ENCODE data around the gene LAX1. TPM values are rescaled to one million over a fixed set of nuclear protein-coding genes. Genes with fewer than 3 reads are reported as not detected.

LAX1 gene
- total and polyA plus RNA-seq, 10 of the 15 experiments (the other 5 are each of a cell fraction or from before 2014, with no cell fraction given), result 2.1 to 15.0 (median 9.0) TPM

DNA sequence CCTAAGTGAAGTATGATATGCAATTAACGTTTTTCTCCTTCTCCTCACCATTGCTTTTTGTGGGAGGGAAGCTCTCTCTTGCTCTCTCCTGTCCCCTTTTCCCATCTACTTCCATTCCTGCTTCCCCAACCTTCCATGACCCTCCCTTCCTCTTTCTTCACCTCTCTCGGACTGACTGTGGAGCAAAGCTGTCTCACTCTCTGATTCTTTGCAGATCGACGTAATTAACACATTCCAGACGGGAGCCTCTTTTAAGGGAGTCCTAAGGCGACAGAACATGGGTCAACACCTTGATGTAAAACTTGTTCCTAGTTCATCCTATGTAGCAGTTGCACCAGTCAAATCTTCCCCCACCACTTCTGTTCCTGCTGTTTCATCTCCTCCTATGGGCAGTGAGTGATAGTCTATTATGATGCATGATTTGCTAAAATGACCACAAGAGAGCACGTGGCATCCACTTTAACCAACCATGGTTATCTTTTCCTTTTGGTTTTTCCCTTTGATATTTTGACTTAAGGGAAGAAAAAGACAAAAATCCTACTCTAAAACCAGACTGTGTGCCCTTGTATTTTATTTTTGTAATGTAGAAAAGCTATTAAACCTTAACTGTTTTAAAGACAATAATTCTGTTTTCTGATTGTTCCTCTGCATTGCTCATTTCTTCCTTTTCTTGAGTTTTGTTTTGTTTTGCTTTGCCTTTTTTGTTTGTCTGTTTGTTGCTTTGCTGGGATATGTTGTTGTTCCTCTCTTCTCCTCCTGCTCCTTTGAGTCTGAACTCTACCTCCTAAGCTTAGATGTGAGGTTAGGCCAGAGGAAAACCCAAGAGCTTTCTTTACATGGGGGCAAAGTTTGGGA, 31.7 kb upstream of the LAX1 start:
- FAIRE-seq (no peak), ATAC-seq (no peak), DNase-seq (ENCODE audit: low read depth, low spot score) (no peak)
- 67% methylated on average over 7 of the region's 7 CpGs for WGBS (ENCODE audit: insufficient coverage, insufficient replicate concordance, low lambda C conversion rate, missing lambda C conversion rate)
- CTCF ChIA-PET, result interaction anchor here (0.6 to 2.4 kb wide), 4 partner anchors 32 to 396 kb away, joined by 3 to 9 read pairs (median 4); no protein-coding TSS in a partner anchor
- no peak overlapping the region for H3K4me3 ChIP-seq
- H3K9ac ChIP-seq (ENCODE audit: control insufficient read depth, insufficient read depth, low read length), result no peak overlapping the region
- H3K27ac ChIP-seq (ENCODE audit: control insufficient read depth, insufficient read depth), result no peak overlapping the region
- H3K9me3 ChIP-seq (replicated peaks; ENCODE audit: control insufficient read depth, insufficient read depth, low read length), result no peaks in the 10 kb centered on the region
- in situ Hi-C loops (cut with MboI) (no loop called here), intact Hi-C loops (cut with micrococcal nuclease; ENCODE audit: unreplicated experiment) (no loop called here)
- SMC1A ChIA-PET (ENCODE audit: uncharacterized antibody, unreplicated experiment), result interaction anchor here (0.6 to 1.0 kb wide), 2 partner anchors 13 to 613 kb away, joined by 3 read pairs; no protein-coding TSS in a partner anchor
- H2AFZ ChIP-seq (ENCODE audit: control insufficient read depth, low read depth, low read length), result no peak overlapping the region
- H3K27me3 ChIP-seq (replicated peaks in 1 of 2; ENCODE audit: control insufficient read depth in 2 of 2, insufficient read depth in 2 of 2, low read length in 1 of 2), result no peaks in the 10 kb centered on the region
- no peaks in the 10 kb centered on the region for H3K4me1 ChIP-seq (ENCODE audit: control insufficient read depth, insufficient read depth, low read length)
- POLR2A ChIA-PET, result interaction anchor here (0.6 kb wide), 1 partner anchor 354 kb away, joined by 3 read pairs; no protein-coding TSS in a partner anchor
- BruUV-seq (replicated peaks), result no TSS peak
- RAD21 ChIA-PET (ENCODE audit: unreplicated experiment), result no interaction called here
- H3K36me3 ChIP-seq (ENCODE audit: control insufficient read depth in 2 of 2, insufficient read depth in 2 of 2, low read length in 1 of 2), result no peaks in the 10 kb centered on the region
- H3K4me2 ChIP-seq (ENCODE audit: control insufficient read depth, insufficient read depth), result no peak overlapping the region
- H4K20me1 ChIP-seq (ENCODE audit: control insufficient read depth, insufficient read depth), result no peaks in the 10 kb centered on the region
- no peaks in the 10 kb centered on the region for H3K79me2 ChIP-seq (ENCODE audit: control insufficient read depth, insufficient read depth, low read length)
- TF ChIP-seq NR2C2 (IDR thresholded peaks at IDR 0.05; ENCODE audit: borderline replicate concordance, control insufficient read depth, insufficient read length, low read depth) (no peak), POU2F2 (IDR thresholded peaks at IDR 0.05; ENCODE audit: borderline replicate concordance, low read depth, low read length) (no peak), NR2C1 (IDR thresholded peaks at IDR 0.05) (no peak), NFYA (IDR thresholded peaks at IDR 0.05; ENCODE audit: borderline replicate concordance, low read depth, low read length) (no peak), PAX5 (IDR thresholded peaks at IDR 0.05; ENCODE audit: borderline replicate concordance, low read depth, low read length) (no peak), IKZF2 (IDR thresholded peaks at IDR 0.05) (no peak), SIX5 (IDR thresholded peaks at IDR 0.05; ENCODE audit: low read depth, low read length, severe bottlenecking) (no peak), POLR2AphosphoS5 (IDR thresholded peaks at IDR 0.05; ENCODE audit: low read length) (no peak), SREBF1 (IDR thresholded peaks at IDR 0.05; ENCODE audit: low read length) (no peak), NFXL1 (IDR thresholded peaks at IDR 0.05; ENCODE audit: borderline replicate concordance) (no peak), RCOR1 (conservative IDR thresholded peaks at IDR 0.05; ENCODE audit: low read depth, low read length) (no peak), MXI1 (IDR thresholded peaks at IDR 0.05; ENCODE audit: low read depth, low read length) (no peak), TBL1XR1 (IDR thresholded peaks at IDR 0.05; ENCODE audit: low read depth, low read length) (no peak), STAT1 (conservative IDR thresholded peaks at IDR 0.05) (no peak)
- TF ChIP-seq, protein P1, sequence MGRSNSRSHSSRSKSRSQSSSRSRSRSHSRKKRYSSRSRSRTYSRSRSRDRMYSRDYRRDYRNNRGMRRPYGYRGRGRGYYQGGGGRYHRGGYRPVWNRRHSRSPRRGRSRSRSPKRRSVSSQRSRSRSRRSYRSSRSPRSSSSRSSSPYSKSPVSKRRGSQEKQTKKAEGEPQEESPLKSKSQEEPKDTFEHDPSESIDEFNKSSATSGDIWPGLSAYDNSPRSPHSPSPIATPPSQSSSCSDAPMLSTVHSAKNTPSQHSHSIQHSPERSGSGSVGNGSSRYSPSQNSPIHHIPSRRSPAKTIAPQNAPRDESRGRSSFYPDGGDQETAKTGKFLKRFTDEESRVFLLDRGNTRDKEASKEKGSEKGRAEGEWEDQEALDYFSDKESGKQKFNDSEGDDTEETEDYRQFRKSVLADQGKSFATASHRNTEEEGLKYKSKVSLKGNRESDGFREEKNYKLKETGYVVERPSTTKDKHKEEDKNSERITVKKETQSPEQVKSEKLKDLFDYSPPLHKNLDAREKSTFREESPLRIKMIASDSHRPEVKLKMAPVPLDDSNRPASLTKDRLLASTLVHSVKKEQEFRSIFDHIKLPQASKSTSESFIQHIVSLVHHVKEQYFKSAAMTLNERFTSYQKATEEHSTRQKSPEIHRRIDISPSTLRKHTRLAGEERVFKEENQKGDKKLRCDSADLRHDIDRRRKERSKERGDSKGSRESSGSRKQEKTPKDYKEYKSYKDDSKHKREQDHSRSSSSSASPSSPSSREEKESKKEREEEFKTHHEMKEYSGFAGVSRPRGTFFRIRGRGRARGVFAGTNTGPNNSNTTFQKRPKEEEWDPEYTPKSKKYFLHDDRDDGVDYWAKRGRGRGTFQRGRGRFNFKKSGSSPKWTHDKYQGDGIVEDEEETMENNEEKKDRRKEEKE (IDR thresholded peaks at IDR 0.05), result no peak
- TF ChIP-seq, protein P2, sequence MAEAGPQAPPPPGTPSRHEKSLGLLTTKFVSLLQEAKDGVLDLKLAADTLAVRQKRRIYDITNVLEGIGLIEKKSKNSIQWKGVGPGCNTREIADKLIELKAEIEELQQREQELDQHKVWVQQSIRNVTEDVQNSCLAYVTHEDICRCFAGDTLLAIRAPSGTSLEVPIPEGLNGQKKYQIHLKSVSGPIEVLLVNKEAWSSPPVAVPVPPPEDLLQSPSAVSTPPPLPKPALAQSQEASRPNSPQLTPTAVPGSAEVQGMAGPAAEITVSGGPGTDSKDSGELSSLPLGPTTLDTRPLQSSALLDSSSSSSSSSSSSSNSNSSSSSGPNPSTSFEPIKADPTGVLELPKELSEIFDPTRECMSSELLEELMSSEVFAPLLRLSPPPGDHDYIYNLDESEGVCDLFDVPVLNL (IDR thresholded peaks at IDR 0.05; ENCODE audit: low read depth, low read length), result no peak
- TF ChIP-seq, protein P3, sequence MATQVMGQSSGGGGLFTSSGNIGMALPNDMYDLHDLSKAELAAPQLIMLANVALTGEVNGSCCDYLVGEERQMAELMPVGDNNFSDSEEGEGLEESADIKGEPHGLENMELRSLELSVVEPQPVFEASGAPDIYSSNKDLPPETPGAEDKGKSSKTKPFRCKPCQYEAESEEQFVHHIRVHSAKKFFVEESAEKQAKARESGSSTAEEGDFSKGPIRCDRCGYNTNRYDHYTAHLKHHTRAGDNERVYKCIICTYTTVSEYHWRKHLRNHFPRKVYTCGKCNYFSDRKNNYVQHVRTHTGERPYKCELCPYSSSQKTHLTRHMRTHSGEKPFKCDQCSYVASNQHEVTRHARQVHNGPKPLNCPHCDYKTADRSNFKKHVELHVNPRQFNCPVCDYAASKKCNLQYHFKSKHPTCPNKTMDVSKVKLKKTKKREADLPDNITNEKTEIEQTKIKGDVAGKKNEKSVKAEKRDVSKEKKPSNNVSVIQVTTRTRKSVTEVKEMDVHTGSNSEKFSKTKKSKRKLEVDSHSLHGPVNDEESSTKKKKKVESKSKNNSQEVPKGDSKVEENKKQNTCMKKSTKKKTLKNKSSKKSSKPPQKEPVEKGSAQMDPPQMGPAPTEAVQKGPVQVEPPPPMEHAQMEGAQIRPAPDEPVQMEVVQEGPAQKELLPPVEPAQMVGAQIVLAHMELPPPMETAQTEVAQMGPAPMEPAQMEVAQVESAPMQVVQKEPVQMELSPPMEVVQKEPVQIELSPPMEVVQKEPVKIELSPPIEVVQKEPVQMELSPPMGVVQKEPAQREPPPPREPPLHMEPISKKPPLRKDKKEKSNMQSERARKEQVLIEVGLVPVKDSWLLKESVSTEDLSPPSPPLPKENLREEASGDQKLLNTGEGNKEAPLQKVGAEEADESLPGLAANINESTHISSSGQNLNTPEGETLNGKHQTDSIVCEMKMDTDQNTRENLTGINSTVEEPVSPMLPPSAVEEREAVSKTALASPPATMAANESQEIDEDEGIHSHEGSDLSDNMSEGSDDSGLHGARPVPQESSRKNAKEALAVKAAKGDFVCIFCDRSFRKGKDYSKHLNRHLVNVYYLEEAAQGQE (IDR thresholded peaks at IDR 0.05; ENCODE audit: low read depth, low read length), result no peak

Data from GM12878 (cell line).